ENCODE results near the gene UTS2R. TPM values are rescaled to one million over a fixed set of nuclear protein-coding genes. Genes with fewer than 3 reads are reported as not detected.

The UTS2R gene
- not detected for total RNA-seq

DNA sequence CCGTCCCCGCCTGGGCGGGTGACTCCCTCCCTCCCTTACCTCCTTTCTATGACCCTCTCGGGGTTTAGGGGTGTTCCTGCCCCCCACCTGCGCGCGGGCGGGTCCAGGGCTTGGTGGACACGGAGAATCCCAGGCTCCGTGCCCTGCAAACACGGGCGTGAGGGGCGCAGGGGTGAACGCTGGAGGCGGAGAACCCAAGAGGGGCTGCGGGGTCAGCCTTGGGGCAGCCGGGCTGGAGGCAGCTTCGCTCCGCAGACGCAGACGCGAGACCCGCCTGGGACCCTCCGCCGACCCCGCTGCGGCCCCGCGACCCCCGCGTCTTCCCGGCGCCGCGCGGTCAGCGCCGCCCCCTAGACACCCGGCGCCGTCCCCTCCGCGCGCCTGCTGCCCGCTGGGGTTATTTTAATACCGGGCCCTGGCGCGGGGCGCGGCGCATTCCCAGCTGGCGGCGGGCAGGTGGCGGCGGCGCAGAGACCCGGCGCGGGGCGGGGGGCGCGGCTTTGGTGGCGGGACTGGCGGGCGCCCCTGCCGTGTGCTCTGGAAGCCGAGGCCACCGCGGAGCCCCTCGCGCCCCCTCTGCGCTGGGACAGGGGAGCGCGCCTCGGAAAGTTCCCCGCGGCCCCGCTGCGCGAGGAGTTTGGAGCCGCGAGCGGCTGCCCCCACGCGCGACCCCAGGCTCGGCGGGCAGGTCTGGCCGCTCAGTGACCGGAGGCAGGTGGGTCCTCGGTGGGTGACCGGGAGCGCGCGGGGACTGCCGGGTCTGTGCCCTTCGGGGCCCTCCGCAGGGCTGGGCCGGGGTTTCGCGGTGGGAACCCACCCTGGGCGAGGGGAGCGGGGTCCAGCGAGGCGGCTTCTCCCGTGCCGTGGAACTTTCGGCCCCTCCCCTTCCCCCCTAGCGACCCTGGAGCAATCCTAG is at the start of gene UTS2R:
UTS2R (plus strand) TSS at position 433 of the 916 bp plus-strand sequence. CDS start 2,560 bp downstream, outside the sequence.
- H3K9me3 ChIP-seq (ENCODE audit: low read depth, low read length): no peaks in the 10 kb centered on the region
- peaks cover 40% of the 10 kb centered on the region for H3K27me3 ChIP-seq (ENCODE audit: insufficient read depth, low read length)
- H3K4me3 ChIP-seq (ENCODE audit: low read length): peak within 1 kb of the TSS; percentile 5
- peaks cover 15% of the 10 kb centered on the region for H3K4me1 ChIP-seq (ENCODE audit: insufficient read depth, low read length)

DNA sequence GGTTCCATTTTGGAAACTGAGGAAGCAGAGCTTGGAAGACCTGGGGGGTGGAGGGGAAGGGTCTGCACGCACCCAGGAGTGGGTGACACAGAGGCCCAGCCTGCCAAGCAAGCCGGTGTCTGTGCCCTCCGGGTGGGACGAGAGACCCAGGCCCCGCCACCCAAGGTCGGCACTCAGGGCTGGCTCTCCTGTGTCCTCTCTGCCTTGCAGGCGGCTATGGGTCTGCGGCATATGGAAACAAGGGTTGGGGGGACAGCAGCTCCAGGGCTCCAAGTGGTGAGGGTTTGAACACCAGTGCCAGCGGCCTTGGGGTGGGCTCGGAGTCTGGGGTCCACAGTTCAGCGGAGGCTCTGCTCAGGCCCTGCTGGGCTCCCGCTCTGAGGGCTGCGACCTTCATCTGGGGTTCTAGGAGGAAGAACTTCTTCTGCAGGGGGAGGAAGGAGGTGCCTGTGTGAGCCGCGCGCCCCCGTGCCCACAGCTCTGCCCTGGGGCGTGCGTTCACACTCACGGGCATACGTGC is 49.6 kb upstream of the UTS2R start:
- Histone ChIP-seq H3K27me3 (ENCODE audit: insufficient read depth, low read length) (no peaks in the 10 kb centered on the region), H3K4me3 (ENCODE audit: low read length) (no peak overlapping the region), H3K9me3 (ENCODE audit: low read depth, low read length) (no peaks in the 10 kb centered on the region), H3K4me1 (ENCODE audit: insufficient read depth, low read length) (peaks cover 18% of the 10 kb centered on the region)

DNA sequence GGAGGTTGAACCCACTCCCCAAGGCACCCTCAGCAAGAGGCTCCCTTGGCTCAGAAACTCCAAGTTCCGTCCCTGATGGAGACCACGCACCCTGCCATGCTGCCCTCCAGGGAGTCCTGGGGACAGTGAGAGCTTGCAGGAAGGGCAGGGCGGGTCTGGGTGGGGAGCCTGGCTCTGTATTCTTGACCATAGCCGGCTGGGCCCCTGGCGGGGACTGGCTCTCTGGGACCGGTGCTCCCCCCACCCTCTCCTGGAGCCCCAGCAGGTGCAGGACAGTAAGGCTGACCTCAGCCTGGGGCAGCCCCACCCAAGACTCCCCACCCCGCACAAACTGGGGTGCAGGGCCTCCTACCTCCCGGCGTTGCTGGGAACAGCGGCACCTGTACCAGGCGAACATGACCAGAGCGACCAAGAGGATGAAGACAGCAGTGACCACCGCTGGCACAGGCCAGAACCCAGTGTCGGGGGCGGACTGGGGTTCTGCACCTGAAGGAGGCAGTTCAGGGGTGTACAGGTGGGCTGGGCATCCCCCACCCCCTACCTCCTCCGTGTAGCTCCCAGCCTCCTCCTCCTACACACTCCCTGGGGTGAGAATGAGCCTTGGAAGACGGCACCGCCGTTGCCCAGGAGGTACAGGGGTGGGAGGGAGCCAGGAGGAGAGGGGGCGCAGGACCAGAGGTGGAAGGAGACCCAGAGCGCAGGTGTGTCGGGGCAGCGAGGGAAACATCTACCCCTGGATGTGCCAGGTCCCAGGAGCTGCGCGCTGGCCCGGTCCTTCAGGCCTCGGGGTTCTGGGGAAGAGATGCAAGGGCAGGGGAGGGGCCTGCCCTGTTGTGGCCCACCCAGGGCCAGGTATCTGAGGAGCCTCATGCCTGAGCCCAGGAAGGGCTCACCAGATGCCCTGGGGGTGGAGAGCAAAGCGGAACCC is 48.8 kb upstream of the UTS2R start:
- Histone ChIP-seq H3K27me3 (ENCODE audit: insufficient read depth, low read length) (no peaks in the 10 kb centered on the region), H3K9me3 (ENCODE audit: low read depth, low read length) (no peaks in the 10 kb centered on the region), H3K4me1 (ENCODE audit: insufficient read depth, low read length) (peaks cover 14% of the 10 kb centered on the region), H3K4me3 (ENCODE audit: low read length) (no peak overlapping the region)

DNA sequence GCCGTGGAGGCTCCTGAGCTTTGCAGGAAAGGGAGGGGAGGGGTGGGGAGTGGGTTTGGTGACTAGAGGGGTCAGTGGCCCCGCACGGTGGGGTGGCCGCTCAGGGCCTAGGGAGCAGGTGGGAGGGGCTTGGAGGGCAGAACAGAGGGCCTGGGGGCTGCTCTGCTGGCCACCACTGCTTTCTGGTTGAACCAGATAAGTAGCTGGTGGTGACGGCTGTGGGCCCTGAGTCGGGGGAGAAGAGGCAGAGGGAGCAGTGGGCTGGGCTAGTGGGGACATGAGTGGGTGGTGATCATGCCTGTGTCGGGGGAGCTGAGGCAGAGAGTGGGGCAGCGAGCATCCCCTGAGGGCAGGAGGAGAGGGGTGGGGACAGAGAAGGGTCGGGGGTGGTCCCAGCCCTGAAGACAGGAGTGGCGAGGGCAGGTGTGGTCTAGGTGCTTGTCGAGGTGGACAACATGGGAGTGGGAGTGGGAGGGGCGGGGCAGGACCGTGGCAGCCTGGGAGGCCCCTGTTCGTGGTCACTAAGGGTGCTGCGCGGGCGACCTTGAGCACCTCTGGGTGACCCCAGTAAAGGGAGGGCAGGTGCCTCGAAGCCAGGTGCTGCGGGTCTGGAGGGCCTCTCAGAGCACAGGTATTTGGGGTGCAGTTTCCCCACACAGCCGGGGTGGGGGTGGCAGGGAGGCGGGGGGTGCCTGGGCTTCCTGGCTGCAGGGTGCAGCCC is 47.9 kb upstream of the UTS2R start:
- H3K4me1 ChIP-seq (ENCODE audit: insufficient read depth, low read length): peaks cover 12% of the 10 kb centered on the region
- H3K9me3 ChIP-seq (ENCODE audit: low read depth, low read length): no peaks in the 10 kb centered on the region
- H3K27me3 ChIP-seq (ENCODE audit: insufficient read depth, low read length): no peaks in the 10 kb centered on the region
- no peak overlapping the region for H3K4me3 ChIP-seq (ENCODE audit: low read length)

DNA sequence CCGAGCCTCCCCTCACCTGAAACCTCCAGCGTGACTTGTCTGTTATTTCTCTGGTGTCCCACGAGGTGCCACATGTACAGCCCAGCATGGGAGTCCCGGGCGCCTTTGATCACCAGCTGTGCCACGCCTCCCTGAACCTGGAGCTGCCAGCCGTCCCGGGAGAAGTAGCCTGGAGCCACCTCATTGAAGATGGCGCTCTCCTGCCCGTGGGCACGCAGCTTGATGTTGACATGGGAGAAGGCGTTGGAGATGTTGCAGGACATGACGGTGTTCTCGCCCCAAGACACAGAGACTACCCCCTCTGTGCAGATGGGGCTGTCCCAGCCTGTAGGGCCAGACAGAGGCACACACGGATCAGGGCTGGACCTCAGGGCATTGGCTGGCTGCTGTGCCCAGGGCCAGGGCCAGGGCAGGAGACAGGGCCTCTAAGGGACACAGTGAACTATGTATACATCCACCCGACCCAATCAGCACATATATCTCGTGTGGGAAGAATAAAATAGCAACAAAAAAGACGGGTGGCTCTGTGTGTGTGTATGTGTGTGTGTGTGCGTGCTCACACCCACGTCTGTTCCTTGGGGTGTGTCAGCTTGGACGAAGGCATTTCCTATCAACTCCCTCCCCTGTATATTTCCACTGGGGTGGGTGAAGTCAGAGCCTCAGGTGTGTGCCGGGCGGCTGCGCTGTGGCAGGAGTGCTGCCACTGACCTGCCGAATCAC is 46.8 kb upstream of the UTS2R start:
- H3K4me3 ChIP-seq (ENCODE audit: low read length): no peak overlapping the region
- no peaks in the 10 kb centered on the region for H3K9me3 ChIP-seq (ENCODE audit: low read depth, low read length)
- H3K4me1 ChIP-seq (ENCODE audit: insufficient read depth, low read length): peaks cover 12% of the 10 kb centered on the region
- no peaks in the 10 kb centered on the region for H3K27me3 ChIP-seq (ENCODE audit: insufficient read depth, low read length)

DNA sequence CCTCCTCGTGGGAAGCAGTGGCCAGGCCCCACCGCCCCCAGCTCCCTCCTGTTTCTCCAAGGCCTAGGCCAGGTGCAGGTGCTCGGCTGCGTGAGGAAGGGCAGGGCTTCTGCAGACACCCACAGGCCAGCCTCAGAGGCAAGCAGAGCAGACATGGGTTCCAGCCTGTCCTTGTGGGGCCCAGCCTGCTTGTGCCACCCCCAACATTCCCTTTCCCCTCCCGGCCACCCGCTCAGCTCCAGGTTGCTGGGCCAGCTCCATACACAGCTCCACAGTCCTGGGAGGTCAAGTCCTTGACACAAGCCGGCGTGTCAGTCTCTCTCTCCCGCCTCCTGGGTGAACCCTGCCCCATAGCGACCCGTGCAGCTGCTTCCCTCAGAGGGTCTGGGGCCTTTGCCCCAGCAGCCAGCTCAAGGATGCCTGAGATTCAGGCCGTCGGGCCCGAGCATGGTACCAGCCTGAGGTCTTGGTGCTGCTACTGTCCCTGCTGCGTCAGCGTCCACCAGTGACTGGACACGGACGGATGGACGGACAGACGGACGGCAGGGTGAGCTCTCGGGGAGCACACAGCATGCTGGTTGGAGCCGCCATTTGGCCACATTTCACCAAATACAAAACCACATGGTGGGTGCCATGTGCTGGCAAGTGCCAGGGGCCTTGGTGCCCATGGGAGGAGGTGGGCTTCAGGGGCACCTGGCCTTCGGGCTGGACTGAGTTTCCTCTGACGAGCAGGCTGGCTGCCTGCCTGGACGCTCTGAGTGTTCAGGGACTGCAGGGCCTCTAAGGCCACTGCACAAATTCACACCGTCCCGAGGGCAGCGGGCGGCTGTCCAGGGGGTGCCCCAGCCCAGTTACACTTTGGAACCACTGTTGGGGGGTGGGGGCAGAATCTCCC is 46.0 kb upstream of the UTS2R start:
- Histone ChIP-seq H3K4me1 (ENCODE audit: insufficient read depth, low read length) (peaks cover 12% of the 10 kb centered on the region), H3K9me3 (ENCODE audit: low read depth, low read length) (no peaks in the 10 kb centered on the region), H3K4me3 (ENCODE audit: low read length) (no peak overlapping the region), H3K27me3 (ENCODE audit: insufficient read depth, low read length) (no peaks in the 10 kb centered on the region)

DNA sequence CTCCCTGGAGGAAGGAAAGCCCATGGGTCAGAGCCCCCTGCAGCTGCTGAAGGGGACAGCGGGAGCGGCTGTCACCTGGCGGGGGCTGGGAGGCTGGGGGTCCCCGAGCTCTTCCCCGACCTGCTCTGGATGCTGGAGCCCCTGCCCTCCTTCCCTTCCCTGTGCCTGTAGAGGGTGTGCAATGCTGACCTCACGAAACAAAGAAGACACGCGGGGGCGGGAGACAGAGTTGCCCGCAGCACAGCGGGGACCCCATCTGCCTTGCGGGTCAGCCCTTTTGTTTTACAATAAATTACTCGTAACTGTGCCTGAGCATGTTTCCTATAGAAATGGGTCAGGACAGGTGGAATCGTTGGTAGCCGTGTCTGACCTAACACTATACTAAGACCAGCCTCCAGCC is 44.3 kb upstream of the UTS2R start:
- Histone ChIP-seq H3K27me3 (ENCODE audit: insufficient read depth, low read length) (no peaks in the 10 kb centered on the region), H3K4me3 (ENCODE audit: low read length) (no peak overlapping the region), H3K4me1 (ENCODE audit: insufficient read depth, low read length) (peaks cover 11% of the 10 kb centered on the region), H3K9me3 (ENCODE audit: low read depth, low read length) (no peaks in the 10 kb centered on the region)

DNA sequence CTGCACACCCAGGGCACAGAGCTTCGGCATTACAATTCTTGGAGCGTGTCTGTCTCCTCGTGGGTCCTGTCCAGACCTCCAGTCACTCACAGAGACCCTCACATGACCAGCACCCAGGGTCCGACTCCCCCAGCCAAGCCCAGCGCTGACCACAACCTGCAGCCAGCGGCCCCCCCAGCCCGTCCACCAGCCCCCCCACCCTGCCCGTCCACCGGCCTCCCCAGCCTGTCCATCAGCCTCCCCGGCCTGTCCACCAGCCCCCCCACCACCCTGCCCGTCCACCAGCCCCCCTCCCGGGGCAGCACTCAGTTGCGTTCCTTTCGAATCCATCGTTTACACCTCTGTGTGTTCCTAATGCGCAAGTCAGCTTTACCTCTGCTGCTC is 43.8 kb upstream of the UTS2R start:
- Histone ChIP-seq H3K9me3 (ENCODE audit: low read depth, low read length) (no peaks in the 10 kb centered on the region), H3K4me3 (ENCODE audit: low read length) (no peak overlapping the region), H3K27me3 (ENCODE audit: insufficient read depth, low read length) (no peaks in the 10 kb centered on the region), H3K4me1 (ENCODE audit: insufficient read depth, low read length) (peaks cover 16% of the 10 kb centered on the region)

DNA sequence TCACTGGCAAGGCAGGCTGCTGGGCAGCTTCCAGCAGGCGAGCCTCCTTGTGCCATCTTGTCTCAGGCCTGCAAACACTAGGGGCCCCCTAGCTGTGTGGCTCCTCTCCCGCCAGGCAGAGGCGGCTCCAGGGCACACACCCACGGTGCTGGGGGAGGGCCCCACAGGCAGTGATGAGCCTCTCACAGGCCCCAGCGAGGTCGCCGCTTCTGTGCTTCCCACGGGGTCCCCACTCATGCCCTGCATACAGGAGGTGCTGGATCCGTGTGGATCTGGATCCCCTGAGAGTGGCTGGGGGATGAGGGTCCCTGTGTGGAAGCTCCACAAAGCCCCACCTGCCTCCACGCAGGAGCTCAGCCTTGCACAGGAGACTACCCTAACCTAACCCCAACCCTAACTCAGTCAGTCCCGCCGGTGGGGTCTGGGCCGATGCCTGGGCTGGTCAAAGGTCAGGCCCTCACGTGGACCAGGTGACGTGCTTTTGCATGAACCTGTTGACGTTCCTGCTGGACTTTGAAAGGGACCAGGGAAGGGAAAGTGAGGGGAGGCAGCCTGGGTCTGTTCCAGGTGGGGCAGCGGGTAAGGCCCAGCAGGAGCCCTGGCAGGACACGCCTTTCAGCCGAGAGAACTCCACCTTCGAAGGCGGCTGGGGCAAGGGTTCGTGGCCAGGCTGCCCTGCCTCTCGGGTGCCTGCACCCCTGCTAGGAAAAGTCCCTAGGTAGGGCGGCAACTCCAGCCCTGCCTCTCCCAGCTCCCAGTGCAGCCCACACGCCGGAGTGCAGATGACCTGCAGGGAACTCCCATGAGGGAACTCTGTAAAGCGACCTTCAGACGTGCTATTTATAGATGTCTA is 43.2 kb upstream of the UTS2R start:
- Histone ChIP-seq H3K4me3 (ENCODE audit: low read length) (no peak overlapping the region), H3K9me3 (ENCODE audit: low read depth, low read length) (no peaks in the 10 kb centered on the region), H3K4me1 (ENCODE audit: insufficient read depth, low read length) (peaks cover 22% of the 10 kb centered on the region), H3K27me3 (ENCODE audit: insufficient read depth, low read length) (no peaks in the 10 kb centered on the region)

DNA sequence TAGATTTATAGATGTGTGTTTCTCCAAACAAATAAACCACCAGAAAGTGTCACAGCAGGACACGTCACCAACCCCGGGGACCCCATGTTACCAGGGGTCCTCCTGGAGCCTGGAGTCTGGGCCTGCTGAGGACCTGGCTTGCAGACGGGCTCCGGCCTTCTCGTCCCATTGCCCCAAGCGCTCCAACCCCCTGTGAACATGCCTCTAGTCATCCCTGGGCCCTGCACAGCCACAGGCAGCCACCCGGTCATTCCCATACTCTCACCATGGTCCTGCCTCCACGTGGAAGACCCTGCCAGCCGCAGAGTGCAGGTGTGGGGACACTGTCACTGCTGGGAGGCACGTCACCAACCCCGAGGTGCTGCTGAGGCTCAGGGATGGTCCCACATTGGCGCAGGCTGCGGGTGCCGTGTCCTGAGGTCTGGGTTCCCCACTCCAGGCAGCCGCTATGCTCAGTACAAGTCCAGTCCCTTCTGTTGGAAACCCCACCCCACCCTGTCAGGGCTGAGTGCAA is 42.5 kb upstream of the UTS2R start:
- Histone ChIP-seq H3K27me3 (ENCODE audit: insufficient read depth, low read length) (no peaks in the 10 kb centered on the region), H3K4me3 (ENCODE audit: low read length) (no peak overlapping the region), H3K4me1 (ENCODE audit: insufficient read depth, low read length) (peaks cover 24% of the 10 kb centered on the region), H3K9me3 (ENCODE audit: low read depth, low read length) (no peaks in the 10 kb centered on the region)

DNA sequence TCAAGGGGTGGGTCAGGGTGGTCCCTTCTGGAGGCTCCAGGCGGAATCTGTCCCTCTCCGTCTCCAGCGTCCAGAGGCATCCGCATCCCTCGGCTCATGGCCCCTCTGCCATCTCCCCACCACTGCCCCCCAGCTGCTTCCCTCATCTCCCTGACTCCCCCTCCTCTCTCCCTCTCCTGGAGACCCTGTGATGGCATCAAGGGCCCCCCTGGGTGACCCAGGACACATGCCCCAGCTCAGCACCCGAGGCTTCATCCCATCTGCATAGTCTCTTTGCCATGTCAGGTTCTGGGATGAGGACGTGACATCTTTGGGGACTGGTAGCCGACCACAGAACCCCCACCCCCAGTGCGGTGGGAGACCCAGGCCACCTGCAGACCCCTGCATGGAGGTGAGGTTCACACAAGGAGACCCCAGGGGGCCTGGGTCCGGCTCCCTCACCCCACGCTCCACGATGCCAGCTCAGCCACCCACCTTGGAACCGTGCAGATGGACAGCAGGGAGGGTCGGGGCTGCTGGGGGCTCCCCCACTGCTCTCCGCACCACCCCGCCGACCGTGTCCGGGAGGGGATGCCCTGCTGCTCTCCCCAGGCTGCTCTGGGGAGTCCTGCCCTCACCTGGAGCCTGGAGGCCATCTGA is 41.8 kb upstream of the UTS2R start:
- Histone ChIP-seq H3K27me3 (ENCODE audit: insufficient read depth, low read length) (no peaks in the 10 kb centered on the region), H3K4me3 (ENCODE audit: low read length) (no peak overlapping the region), H3K4me1 (ENCODE audit: insufficient read depth, low read length) (peaks cover 32% of the 10 kb centered on the region), H3K9me3 (ENCODE audit: low read depth, low read length) (no peaks in the 10 kb centered on the region)
